Neural progenitor cell (in vitro differentiated cells): Measurements from ENCODE around the gene LDB2.
"Not testable (repeated sequence)": the region's sequence is repeated elsewhere in the genome, so short reads cannot be mapped to it uniquely, and the experiment has no call there.

ENCODE experiments used
- EZH2 ChIP-seq: fragments of 200-600 bp; sonication (generic); IDR thresholded peaks from 2 replicates; pipeline ENCODE4 v1.6.1; 2017; ENCODE audit warnings: antibody characterized with exemption, mild to moderate bottlenecking, moderate library complexity
- EZH2phosphoT487 ChIP-seq: fragments of 200-600 bp; sonication (generic); IDR thresholded peaks from 2 replicates; pipeline ENCODE4 v1.6.1; 2017; ENCODE audit warnings: antibody characterized with exemption
- TF ChIP-seq, protein P1 (sequence below): fragments of 200-600 bp; sonication (generic); IDR thresholded peaks from 2 replicates; pipeline ENCODE4 v1.5.1; 2017; ENCODE audit warnings: antibody characterized with exemption, mild to moderate bottlenecking

DNA sequence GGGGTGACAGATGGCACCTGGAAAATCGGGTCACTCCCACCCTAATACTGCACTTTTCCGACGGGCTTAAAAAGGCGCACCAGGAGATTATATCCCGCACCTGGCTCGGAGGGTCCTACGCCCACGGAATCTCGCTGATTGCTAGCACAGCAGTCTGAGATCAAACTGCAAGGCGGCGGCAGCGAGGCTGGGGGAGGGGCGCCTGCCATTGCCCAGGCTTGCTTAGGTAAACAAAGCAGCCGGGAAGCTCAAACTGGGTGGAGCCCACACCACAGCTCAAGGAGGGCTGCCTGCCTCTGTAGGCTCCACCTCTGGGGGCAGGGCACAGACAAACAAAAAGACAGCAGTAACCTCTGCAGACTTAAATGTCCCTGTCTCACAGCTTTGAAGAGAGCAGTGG lies 341.1 kb downstream of the LDB2 start:
- TF ChIP-seq EZH2, EZH2phosphoT487: not testable (repeated sequence)
- TF ChIP-seq, protein P1, sequence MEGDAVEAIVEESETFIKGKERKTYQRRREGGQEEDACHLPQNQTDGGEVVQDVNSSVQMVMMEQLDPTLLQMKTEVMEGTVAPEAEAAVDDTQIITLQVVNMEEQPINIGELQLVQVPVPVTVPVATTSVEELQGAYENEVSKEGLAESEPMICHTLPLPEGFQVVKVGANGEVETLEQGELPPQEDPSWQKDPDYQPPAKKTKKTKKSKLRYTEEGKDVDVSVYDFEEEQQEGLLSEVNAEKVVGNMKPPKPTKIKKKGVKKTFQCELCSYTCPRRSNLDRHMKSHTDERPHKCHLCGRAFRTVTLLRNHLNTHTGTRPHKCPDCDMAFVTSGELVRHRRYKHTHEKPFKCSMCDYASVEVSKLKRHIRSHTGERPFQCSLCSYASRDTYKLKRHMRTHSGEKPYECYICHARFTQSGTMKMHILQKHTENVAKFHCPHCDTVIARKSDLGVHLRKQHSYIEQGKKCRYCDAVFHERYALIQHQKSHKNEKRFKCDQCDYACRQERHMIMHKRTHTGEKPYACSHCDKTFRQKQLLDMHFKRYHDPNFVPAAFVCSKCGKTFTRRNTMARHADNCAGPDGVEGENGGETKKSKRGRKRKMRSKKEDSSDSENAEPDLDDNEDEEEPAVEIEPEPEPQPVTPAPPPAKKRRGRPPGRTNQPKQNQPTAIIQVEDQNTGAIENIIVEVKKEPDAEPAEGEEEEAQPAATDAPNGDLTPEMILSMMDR: not testable (repeated sequence)
